GM12872 (cell line): Measurements from ENCODE around the gene ATP1B1.

Experiments used
- CTCF ChIP-seq: IDR thresholded peaks from 3 replicates; pipeline ENCODE4 v1.5.1; 2011; ENCODE audit warnings: low read depth, mild to moderate bottlenecking, low read length, moderate library complexity; ENCODE audit not compliant: insufficient read depth

ATP1B1 gene

DNA sequence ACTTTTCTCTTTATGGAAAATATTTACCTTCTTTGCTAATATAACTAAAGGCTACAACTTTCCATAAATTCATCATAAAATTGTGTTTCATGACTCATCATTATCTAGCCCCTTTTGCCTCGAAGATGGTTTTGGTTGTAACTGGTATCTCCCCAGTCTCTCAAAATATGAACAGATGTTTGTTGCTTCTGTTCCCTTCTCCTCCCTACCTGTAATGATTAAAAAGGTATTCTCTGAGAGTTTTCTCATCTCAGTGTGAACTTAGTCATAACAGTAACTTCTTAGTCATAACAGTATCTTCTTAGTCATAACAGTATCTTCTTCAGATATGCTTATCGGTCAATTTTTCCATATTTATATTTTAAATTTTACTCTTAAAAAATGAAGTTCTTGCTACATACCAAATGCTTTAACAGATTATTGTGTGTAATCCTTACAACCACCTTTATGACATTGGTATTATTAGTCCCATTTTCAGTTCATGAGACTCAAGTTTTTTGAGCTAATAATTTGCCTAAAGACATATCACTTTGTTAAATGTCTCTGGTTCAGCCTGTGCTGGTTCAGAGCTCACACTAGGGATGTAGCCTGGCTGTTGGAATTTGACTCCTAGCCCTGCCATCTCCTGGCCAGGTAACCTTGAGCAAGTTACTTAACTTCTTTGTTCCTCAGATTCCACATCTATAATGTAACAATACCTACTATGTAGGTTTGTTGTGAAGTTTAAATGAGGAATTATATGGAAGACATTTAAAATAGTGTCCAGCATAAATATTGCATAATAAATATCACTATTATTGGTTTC, 32.6 kb downstream of the ATP1B1 start:
- TF ChIP-seq CTCF: no peak

- TF ChIP-seq CTCF: no peak
These were observed 34.9 kb downstream of the ATP1B1 start for GRCh38 chr1:169141356-169141755.

DNA sequence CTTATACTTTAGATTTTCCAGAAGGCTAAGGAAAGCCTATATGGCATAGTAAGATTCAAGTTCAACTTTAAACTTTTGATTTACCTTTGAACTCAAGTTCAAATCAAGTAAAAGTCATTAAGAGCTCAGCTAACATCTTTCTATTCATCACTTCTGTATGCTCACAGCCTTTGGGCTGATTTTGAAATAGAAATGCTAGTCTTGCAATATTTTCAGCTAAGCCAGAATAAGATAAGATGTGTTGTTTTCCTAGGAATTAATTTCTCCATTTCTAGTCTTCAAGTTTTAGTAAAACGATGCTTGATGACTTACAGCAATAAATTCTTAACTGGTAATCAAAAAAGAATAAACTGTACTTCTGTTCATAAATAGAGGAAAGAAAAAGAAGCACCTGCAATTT, 35.6 kb downstream of the ATP1B1 start:
- TF ChIP-seq CTCF: no peak

- TF ChIP-seq CTCF: no peak
These were observed 36.9 kb downstream of the ATP1B1 start for GRCh38 chr1:169143346-169143745.

DNA sequence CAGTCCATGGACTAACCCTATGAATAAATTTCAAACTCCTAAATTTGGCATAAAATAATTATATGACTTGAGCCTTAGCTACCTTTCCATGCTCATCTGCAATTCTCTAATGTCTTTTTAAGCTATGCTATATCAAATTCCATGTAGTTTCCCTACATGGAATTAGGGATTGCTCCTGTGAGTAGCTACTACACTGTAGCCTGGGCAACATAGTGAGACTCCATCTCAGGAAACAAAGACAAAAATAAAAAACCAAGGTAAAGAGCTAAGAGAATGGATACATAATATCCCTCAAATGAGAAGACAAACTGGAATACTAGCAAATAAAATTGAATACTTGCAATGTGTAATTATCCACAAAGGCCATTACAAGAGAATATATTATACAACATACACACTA, 37.5 kb downstream of the ATP1B1 start:
- TF ChIP-seq CTCF: no peak

DNA sequence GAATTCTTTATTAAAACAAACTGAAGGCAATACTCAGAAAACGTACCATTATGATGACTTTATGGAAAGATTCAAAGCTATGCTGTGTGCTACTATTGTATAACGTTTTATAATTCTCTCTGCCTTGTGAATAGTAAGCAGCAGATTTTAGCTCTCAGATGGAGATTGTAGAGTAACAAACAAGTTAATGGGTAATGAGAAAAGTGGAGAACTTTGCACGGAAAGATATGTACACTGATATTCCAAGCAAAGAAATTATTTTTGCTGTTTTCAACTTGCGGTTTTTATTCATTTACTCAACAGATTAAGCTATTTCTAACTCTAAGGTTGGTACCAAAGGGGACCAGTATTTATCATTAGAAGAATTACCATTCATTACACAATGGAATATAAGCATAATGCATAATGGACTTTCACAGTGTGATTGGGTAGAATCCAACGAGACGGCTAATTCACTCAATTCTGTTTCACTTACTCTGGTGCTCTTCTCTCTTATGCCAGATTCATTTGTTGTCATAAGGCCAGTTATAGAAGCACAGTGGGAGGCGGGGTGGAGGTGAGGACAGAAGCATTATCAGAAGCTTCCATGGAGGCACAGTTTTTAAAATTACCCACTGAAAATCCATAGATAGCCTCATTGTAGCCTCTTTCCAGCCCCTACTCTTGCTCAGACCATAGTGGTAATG, 38.6 kb downstream of the ATP1B1 start:
- TF ChIP-seq CTCF: no peak

DNA sequence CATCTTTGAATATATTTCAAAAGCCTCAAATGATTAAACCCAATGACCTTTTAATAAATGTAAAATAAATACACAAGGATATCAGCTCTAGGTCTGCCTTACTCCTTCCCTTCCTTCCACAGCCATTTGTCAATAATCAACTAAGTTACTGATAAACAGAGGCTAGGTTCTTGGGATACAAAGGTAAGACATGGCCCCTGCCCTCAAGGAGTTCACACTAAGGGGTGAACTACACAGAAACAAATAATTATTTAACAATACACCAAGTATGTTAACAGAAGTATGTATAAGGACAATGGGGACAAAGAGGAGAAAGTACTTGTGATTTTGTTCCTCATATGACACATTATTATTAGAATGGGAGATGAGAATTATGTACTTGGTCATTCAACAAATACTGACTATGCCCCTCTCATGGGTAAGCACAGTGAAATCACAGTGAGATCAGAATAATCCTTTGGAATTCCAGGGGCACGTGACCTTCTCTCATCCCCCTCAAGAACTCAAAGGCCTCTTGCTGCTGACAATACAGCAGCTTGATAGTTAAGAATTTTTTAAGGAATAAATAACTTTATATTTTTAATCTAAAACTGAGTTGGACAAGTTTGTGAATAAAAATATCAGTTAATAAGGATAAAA, 40.2 kb downstream of the ATP1B1 start:
- no peak for TF ChIP-seq CTCF
